Activated CD4-positive, alpha-beta T cell treated with anti-CD3 and anti-CD28 coated beads, Interleukin-2, amount 50 U/mL, for 1 hour (primary cell): ENCODE results near the gene CDON.

Experiments used
- DNase-seq: peaks from one replicate; pipeline ENCODE4 v3.0.0-alpha.2; 2020

CDON gene

GRCh38 chr11:125942771-125943428 lies 119.8 kb downstream of the CDON start:
- no peak for DNase-seq

- peak; percentile 48 for DNase-seq
Measured at GRCh38 chr11:125941619-125942611, 120.8 kb downstream of the CDON start.

DNA sequence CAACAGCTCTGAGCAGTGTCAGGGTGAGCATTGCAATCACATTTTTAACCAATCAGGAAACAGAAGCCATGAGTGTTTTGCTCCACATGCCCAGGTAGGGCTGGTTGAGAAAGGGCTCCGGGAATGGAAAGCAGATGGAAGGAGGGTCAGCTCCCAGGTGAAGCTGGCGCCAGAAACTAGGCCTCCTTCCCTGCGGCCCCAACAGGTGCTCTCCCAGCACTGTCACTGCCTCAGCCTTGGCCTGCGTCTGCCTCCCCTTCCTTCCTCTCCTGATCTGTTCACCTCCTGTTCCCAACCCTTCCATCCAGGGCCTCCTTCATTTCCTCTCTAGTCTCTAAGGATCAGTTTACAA lies 121.4 kb downstream of the CDON start:
- no peak for DNase-seq

DNA sequence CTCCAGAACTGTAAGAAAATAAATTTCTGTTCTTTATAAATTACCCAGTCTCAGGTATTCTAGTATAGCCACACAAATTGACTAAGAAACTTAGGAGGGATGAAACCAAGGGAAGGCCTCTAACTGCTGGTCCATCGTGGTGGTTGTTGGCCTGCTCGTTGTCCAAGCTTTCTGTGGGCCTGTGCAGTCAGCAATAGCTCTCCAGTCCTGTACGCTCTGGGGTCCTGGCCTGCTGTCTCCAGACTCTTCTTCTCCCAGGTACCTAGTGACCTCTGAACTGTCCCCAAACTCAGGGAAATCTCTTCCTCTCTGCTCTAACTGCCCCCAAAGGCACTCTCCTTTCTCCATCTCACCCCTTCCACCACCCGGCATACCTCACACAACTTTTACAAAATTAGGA lies 122.5 kb downstream of the CDON start:
- DNase-seq: no peak

DNA sequence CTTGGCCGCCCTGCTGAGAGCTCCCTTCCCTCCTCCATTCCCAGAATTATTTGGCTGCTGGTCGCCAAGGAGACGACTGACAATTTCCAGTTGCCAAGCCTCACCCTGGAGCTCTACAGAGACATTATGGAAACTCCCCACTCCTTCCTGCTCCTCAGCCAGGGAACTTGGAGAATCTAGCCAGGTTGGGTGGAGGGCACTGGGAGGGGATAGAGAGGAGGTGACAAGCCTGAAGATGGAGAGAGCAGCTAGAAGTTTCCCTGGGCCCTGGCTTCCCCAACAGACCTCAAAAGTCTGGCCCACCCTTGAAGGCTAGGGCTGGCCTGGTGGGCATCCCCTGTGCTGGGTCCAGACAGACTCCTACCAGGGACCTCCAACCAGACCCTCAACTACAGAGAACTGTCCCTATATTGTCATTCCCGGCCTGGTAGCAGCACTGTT lies 123.6 kb downstream of the CDON start:
- no peak for DNase-seq

DNA sequence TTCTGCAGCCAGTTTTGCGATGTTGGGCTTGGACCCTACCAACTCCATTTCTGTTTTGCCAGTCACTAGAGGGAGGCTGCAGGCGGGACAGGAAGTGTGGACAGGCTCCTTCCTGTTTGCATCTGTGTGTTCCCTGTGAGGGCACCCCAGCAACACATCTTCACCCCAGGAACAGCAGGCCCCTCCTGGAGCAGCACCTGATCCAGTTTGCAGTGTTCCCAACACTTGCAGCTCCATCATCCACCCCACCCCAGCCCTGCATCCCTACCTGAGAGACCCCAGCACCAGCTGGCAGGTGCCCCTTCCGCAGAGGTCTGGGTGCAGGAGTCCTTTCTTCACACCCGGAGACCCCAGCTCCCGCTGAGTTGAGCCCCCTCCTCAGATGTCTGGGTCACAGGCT lies 124.2 kb downstream of the CDON start:
- DNase-seq: no peak

DNA sequence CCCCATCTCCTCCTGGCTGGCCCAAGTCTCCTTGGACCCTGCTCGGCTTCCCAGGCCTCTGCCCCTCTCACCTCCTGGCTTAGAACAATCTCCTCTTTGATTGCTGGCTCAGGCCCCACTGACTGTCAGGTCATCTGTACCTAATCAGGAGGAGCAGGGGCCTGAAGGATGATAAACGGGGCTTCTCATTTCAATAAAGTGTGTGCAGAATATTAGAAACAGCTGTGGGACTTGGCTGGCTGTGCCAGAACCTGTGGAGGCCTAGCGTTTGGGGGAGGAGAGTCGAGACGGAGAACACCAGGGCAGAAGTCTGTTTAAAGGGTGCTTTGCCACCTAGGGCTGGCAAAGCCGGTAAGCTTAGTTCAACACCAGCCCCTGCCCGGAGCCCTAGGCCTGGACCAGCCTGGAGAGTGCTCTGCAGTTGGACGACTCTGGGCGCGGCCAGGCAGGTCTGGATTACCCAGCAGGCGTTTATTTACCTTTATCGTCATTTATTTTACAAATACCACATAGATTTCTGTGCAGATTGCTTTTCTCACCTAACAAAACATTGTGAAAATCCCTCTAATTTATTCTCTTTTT lies 127.0 kb downstream of the CDON start:
- no peak for DNase-seq

GRCh38 chr11:125935056-125935455 lies 127.6 kb downstream of the CDON start:
- DNase-seq: no peak

GRCh38 chr11:125934473-125934872 lies 128.2 kb downstream of the CDON start:
- DNase-seq: no peak

- no peak for DNase-seq
Measured at GRCh38 chr11:125933030-125933813, 129.4 kb downstream of the CDON start.

DNA sequence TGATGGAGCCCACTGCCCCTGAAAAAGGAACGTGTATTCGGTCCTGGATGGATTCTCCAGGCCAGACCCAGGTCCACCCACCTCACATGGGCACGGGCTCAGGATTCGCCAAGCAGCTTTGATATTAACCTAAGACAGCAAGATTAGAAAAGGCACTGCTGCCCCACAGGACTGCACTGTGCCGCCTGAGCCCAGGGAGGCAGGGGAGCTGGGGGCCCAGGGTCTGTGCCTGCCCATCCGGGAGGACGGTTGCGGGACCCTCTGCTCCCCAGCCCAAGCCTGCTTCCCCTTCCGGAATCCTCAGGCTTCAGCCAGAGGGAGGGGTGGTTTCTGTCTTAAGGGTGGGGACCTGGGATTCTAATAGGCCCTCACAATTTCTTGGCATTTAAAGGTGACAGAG lies 130.4 kb downstream of the CDON start:
- DNase-seq: no peak

- no peak for DNase-seq
Measured at GRCh38 chr11:125931668-125932067, 131.0 kb downstream of the CDON start.

DNA sequence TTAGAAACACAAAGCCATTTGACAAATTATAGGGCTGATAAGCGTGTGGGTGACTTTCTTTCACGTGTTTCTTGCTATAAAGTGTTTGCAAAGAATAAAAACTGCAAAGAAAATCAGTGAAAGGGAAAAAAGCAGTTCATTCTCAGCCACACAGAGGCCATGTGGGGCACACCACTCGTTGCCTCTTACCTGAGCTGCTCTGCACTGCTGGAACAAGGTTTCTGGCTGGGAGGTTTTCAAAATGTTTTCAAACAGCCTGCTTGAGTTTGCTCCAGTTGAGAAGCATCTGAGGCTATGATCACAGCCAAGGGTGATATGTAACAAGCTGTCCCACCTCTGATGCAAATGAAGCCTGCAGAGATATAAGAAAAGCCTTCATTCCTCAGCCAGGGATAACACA lies 131.6 kb downstream of the CDON start:
- no peak for DNase-seq

DNA sequence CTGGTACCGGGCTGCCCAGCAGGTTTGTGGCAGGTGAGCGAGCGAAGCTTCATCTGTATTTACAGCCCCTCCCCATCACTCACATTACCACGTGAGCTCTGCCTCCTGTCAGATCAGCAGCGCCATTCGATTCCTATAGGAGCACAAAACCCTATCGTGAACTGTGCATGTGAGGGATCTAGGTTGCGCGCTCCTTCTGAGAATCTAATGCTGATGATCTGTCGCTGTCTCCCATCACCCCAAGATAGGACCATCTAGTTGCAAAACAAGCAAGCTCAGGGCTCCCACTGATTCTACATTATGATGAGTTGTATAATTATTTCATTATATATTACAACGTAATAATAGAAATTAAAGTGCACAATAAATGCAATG lies 132.6 kb downstream of the CDON start:
- no peak for DNase-seq

DNA sequence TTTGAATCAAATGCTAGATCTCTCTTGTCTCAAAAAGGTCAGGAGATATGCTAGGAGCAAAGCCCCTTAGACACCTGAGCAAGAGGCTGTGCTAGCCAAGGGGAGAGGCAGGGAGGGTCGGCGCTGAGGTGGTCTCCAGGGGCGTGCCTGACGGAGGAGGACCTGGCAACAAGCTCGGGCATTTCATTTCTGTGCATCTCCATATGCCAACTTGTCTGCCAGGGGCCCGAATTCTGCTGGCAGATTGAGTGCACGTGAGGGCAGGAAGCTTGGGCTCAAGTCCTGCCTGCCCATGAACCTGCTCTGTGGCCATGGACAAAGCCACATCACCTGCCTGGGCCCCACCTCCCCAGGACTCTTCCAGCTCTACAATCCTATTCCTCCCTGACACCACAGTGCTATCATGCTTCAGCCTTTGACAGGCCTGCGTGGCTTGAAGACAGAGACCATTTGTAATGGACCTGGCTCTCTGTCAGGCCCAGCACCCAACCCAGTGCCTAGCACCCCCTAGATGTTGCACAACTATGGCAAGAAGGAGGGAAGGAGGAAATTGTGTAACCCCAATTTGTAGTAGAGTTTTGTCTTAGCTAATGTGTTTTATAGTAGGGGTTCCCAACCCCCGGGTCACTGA lies 133.1 kb downstream of the CDON start:
- DNase-seq: no peak

DNA sequence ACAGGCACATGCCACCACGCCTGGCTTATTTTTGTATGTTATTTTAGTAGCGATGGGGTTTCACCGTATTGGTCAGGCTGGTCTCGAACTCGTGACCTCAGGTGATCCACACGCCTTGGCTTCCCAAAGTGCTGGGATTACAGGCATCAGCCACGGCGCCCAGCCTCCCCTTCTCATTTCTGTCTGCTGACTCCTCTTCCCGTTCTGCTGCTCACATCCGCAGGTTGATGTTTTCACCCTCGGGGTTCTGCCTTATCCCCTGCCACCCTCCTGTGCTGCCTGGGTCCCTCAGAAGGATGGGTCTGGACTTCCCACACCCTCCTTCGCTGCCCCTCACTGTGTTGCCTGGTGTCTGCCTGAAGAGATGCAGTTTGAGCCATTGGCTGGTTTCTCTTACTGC lies 136.0 kb downstream of the CDON start:
- no peak for DNase-seq

DNA sequence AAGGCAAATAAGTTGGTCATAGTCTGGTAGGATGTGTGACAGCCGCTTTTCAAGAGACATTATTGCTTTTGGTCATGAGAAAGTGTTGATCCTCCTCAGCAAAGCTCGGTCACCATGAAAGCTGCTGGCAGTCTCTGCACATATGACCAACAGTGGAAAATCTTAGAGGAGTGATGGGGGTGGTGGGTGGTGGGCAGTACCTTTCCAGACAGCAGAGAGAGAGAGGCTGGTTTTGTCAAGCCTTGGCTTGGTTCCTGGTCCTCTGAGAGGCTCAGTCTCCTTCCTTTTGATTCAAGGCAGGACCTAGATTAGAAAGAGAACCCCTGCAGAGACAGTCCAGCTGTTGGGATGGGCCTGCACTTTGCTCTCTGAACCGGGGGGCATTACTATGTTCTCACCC lies 136.9 kb downstream of the CDON start:
- DNase-seq: no peak

DNA sequence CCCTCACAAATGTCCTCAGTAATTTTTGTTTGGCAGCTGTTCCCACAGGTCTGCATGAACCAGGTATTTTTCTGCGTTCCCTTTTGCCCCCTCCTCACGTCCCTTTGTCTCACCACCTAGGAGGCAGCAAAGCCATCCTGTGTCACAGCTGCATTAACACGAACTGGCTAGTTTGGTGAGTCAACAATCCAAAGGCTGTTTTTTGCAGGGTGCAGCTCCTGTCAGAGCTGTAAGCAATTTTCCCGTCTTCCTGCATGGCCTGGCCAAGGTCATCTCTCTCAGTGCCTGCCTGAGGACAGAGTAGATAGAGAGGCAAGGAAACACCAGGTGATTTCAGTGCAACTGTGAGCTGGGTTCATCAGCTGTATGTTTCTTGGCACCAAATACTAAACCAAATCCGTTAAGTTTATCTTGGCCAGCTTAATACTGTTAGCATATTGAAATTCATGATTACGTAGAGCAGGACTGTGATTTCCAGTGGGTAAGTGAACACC lies 137.4 kb downstream of the CDON start:
- no peak for DNase-seq

- DNase-seq: no peak
Measured at GRCh38 chr11:125924384-125925007, 138.2 kb downstream of the CDON start.

GRCh38 chr11:125923633-125924032 lies 139.0 kb downstream of the CDON start:
- no peak for DNase-seq

DNA sequence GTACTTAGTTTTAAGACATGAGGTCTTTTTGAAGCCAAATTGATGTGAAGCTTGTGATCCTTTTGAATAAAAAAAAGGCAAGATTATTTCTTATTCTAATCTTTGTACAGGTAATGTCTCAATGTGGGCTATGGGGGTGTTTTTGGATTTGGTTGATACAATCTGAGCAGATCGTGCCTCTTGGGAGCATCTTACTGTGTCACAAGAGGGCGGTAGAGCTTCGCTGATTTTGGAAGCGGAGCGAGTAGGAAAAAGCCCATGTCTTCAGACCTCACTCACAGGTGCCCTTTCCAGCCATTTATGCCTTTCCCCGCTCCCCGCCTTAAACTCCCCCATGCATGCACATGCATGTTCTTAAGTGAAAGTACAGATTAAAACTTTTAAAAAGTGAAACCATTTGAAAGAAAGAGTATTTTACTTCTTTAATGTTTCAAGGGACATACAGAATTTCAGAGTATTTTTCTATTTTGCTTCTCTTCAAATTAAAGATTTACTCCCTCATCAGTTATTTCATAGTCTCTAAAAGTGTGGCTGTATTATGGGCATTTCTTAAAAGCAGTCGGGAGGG lies 139.6 kb downstream of the CDON start:
- peak; percentile 50 for DNase-seq

GRCh38 chr11:125922156-125922555 lies 140.5 kb downstream of the CDON start:
- no peak for DNase-seq
